IMR-90 (cell line): ENCODE data around the gene DNMT3B. TPM values are rescaled to one million over a fixed set of nuclear protein-coding genes. Genes with fewer than 3 reads are reported as not detected.

Experiments used
- ATAC-seq: fragments of 200-7000 bp; cut with Tn5 transposase; 2 replicates; pipeline ENCODE4 v1.9.1; 2020; ENCODE audit warnings: low read depth, mild to moderate bottlenecking, moderate library complexity
- BruUV-seq: library from RNA; stranded (reverse); fragments of 400-500 nt; replicated peaks from 2 replicates; lab custom pipeline; 2021; lab: Mats Ljungman, UMichigan
- CTCF ChIA-PET: fragments of 300-600 bp; formaldehyde crosslinking; extraction: SDS; loops from one replicate; lab custom pipeline; 2021; ENCODE audit warnings: antibody characterized with exemption; lab: Yijun Ruan, JAX
- POLR2A ChIA-PET: fragments of 300-600 bp; sonication (Branson Sonifier 250); formaldehyde crosslinking; loops from one replicate; lab custom pipeline; 2022; ENCODE audit warnings: antibody characterized with exemption; ENCODE audit not compliant: unreplicated experiment; lab: Charles Lee
- DNase-seq: peaks from one replicate; pipeline ENCODE4 v3.0.0; 2013
- H2AFZ ChIP-seq: replicated peaks from 2 replicates; pipeline ENCODE3; 2013; ENCODE audit warnings: low read length, mild to moderate bottlenecking; ENCODE audit not compliant: poor library complexity
- H2AK5ac ChIP-seq: 2 replicates; pipeline ENCODE4 v1.6.1; 2013; ENCODE audit warnings: low read depth, low read length, inconsistent platforms
- H2AK9ac ChIP-seq: replicated peaks from 2 replicates; pipeline ENCODE3; 2013; ENCODE audit warnings: mild to moderate bottlenecking, low read depth, low read length, moderate library complexity; ENCODE audit not compliant: poor library complexity
- H2BK120ac ChIP-seq: 2 replicates; pipeline ENCODE4 v1.6.1; 2013; ENCODE audit warnings: low read depth, low read length, inconsistent platforms
- H2BK15ac ChIP-seq: 3 replicates; pipeline ENCODE4 v1.6.1; 2013; ENCODE audit warnings: low read depth, low read length, inconsistent platforms
- H2BK20ac ChIP-seq: 2 replicates; pipeline ENCODE4 v1.6.1; 2013; ENCODE audit warnings: low read depth, mild to moderate bottlenecking, inconsistent platforms, low read length, moderate library complexity
- H2BK5ac ChIP-seq: 2 replicates; pipeline ENCODE4 v1.6.1; 2013; ENCODE audit warnings: mild to moderate bottlenecking, low read depth, low read length, inconsistent platforms; ENCODE audit not compliant: poor library complexity, severe bottlenecking
- H3K14ac ChIP-seq: replicated peaks from 2 replicates; pipeline ENCODE4 v1.6.1; 2013; ENCODE audit warnings: low read depth, low read length, inconsistent platforms
- H3K18ac ChIP-seq: 2 replicates; pipeline ENCODE4 v1.6.1; 2013; ENCODE audit warnings: low read depth, low read length, control low read depth
- H3K23ac ChIP-seq: 2 replicates; pipeline ENCODE4 v1.6.1; 2013; ENCODE audit warnings: low read depth, low read length, inconsistent platforms
- H3K27ac ChIP-seq: 2 replicates; pipeline ENCODE4 v1.5.1; 2013; ENCODE audit warnings: mild to moderate bottlenecking, control low read depth, low read length; ENCODE audit not compliant: insufficient read depth
- H3K27me3 ChIP-seq: 2 replicates; pipeline ENCODE4 v1.6.1; 2013; ENCODE audit warnings: low read length; ENCODE audit not compliant: control insufficient read depth, insufficient read depth
- H3K36me3 ChIP-seq: 2 replicates; pipeline ENCODE4 v1.6.1; 2013; ENCODE audit warnings: low read length, mixed read lengths; ENCODE audit not compliant: control insufficient read depth, insufficient read depth
- H3K4ac ChIP-seq: 2 replicates; pipeline ENCODE4 v1.6.1; 2013; ENCODE audit warnings: low read depth, low read length, inconsistent platforms
- H3K4me1 ChIP-seq: 2 replicates; pipeline ENCODE4 v1.6.1; 2013; ENCODE audit warnings: low read length, mixed read lengths; ENCODE audit not compliant: control insufficient read depth, insufficient read depth
- H3K4me2 ChIP-seq: 2 replicates; pipeline ENCODE4 v1.6.1; 2013; ENCODE audit warnings: low read depth, mild to moderate bottlenecking, control low read depth, low read length, moderate library complexity
- H3K4me3 ChIP-seq: 2 replicates; pipeline ENCODE4 v1.5.1; 2013; ENCODE audit warnings: low read depth, mild to moderate bottlenecking, control low read depth, low read length, moderate library complexity; ENCODE audit not compliant: insufficient read depth
- H3K56ac ChIP-seq: 2 replicates; pipeline ENCODE4 v1.6.1; 2013; ENCODE audit warnings: low read length, inconsistent platforms; ENCODE audit not compliant: insufficient read depth; ENCODE audit errors: extremely low read depth
- H3K79me1 ChIP-seq, 2 experiments: 2 replicates each; pipeline ENCODE4 v1.6.1; 2013; ENCODE audit warnings: low read length in 2 of 2, inconsistent platforms in 1 of 2, low read depth in 1 of 2
- H3K9ac ChIP-seq: 2 replicates; pipeline ENCODE4 v1.6.1; 2013; ENCODE audit warnings: low read depth, low read length, control low read depth
- H3K9me1 ChIP-seq: 2 replicates; pipeline ENCODE4 v1.6.1; 2013; ENCODE audit warnings: low read length, inconsistent platforms; ENCODE audit not compliant: insufficient read depth
- H3K9me3 ChIP-seq: 2 replicates; pipeline ENCODE4 v1.6.1; 2013; ENCODE audit warnings: low read length; ENCODE audit not compliant: control insufficient read depth, insufficient read depth
- H4K20me1 ChIP-seq: 2 replicates; pipeline ENCODE4 v1.6.1; 2013; ENCODE audit warnings: low read length, inconsistent platforms; ENCODE audit not compliant: insufficient read depth
- H4K5ac ChIP-seq: 2 replicates; pipeline ENCODE4 v1.6.1; 2013; ENCODE audit warnings: mild to moderate bottlenecking, low read depth, low read length, control low read depth
- H4K8ac ChIP-seq, 2 experiments: 2 replicates each; pipeline ENCODE4 v1.6.1; 2013; ENCODE audit warnings: low read depth in 2 of 2, low read length in 2 of 2, control low read depth in 1 of 2, inconsistent platforms in 1 of 2
- H4K91ac ChIP-seq: 2 replicates; pipeline ENCODE4 v1.6.1; 2013; ENCODE audit warnings: low read depth, low read length, inconsistent platforms; ENCODE audit not compliant: insufficient read depth
- CEBPB ChIP-seq: IDR thresholded peaks from 2 replicates; pipeline ENCODE4 v1.6.1; 2012; ENCODE audit warnings: low read depth, low read length, improper control_type of control experiment
- RFX5 ChIP-seq: IDR thresholded peaks from 2 replicates; pipeline ENCODE4 v1.8.0; 2012; ENCODE audit warnings: low read depth, mild to moderate bottlenecking, low read length, moderate library complexity
- WGBS, 2 experiments: methylation state at CpG; one replicate each; pipeline versions ENCODE4 v1.1.5 to v1.1.7; 2013; ENCODE audit warnings: missing lambda C conversion rate in 2 of 2; ENCODE audit not compliant: insufficient read length in 1 of 2; ENCODE audit errors: extremely low coverage in 2 of 2; 5-methylcytosine and 5-hydroxymethylcytosine counted together
- dilution Hi-C: fragments of 300-500 bp; cut with HindIII; formaldehyde crosslinking; loops from one replicate; pipeline ENCODE4 v1.14.3; 2018; ENCODE audit warnings: low sequenced_read_pairs; ENCODE audit not compliant: unreplicated experiment
- in situ Hi-C: fragments of 300-500 bp; cut with MboI; formaldehyde crosslinking; loops from 3 replicates; pipeline ENCODE4 v1.14.3; 2019; ENCODE audit warnings: low sequenced_read_pairs, inconsistent platforms, mixed read lengths
- intact Hi-C: fragments of 100-400 bp; cut with micrococcal nuclease; formaldehyde crosslinking; loops from 2 replicates; pipeline ENCODE4 v1.10.0; 2022
- polyA plus RNA-seq, 3 experiments: library from polyadenylated mRNA; depleted of rRNA; stranded (reverse); fragments of >200 nt; gene quantifications; 2 replicates each; pipeline ENCODE4 v1.2.3, GENCODE V29; 2012; ENCODE audit warnings: low replicate concordance in 1 of 3
- total RNA-seq: library from RNA; depleted of rRNA; stranded (reverse); fragments of >200 nt; gene quantifications from 2 replicates; pipeline ENCODE4 v1.2.3, GENCODE V29; 2012
- TF ChIP-seq, protein P1 (sequence below): fragments of 150-350 bp; IDR thresholded peaks from 2 replicates; pipeline ENCODE4 v1.6.1; 2016; ENCODE audit warnings: low read depth, mild to moderate bottlenecking, low read length, moderate library complexity, borderline replicate concordance
- TF ChIP-seq, protein P2 (sequence below): conservative IDR thresholded peaks from 2 replicates; pipeline ENCODE4 v1.5.1; 2012; ENCODE audit warnings: mild to moderate bottlenecking, low read depth, low read length, improper control_type of control experiment

DNMT3B gene
- total and polyA plus RNA-seq, 2 of the 4 experiments (the other 2 are of a cell fraction) = 1.3 to 1.9 TPM

DNA sequence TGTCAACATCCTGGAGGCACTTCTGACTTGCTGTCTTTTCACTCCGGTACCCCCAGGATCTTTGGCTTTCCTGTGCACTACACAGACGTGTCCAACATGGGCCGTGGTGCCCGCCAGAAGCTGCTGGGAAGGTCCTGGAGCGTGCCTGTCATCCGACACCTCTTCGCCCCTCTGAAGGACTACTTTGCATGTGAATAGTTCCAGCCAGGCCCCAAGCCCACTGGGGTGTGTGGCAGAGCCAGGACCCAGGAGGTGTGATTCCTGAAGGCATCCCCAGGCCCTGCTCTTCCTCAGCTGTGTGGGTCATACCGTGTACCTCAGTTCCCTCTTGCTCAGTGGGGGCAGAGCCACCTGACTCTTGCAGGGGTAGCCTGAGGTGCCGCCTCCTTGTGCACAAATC is 45.5 kb downstream of the DNMT3B start:
- BruUV-seq = no TSS peak

More for the DNA sequence above, 45.5 kb downstream of the DNMT3B start:
- Histone ChIP-seq H3K9ac (no peak overlapping the region), H3K79me1 (no peaks in the 10 kb centered on the region; a peak in 1 of 4 replicates), H3K27ac (no peak overlapping the region), H4K91ac (no peak overlapping the region), H2AFZ (no peak overlapping the region), H4K20me1 (no peaks in the 10 kb centered on the region), H2BK5ac (no peak overlapping the region), H2BK20ac (no peak overlapping the region), H3K14ac (no peak overlapping the region), H2BK120ac (no peak overlapping the region), H2BK15ac (no peak overlapping the region), H3K4me1 (no peaks in the 10 kb centered on the region), H2AK9ac (no peak overlapping the region), H3K4me2 (no peak overlapping the region), H3K4me3 (no peak overlapping the region), H3K4ac (no peak overlapping the region), H3K18ac (no peak overlapping the region), H3K9me1 (peaks cover 10% of the 10 kb centered on the region), H4K5ac (no peak overlapping the region), H3K27me3 (no peaks in the 10 kb centered on the region), H3K36me3 (peaks cover 12% of the 10 kb centered on the region), H3K23ac (no peak overlapping the region), H2AK5ac (no peak overlapping the region), H3K56ac (no peak overlapping the region), H4K8ac (no peak overlapping the region), H3K9me3 (no peaks in the 10 kb centered on the region)
- no peak for ATAC-seq
- no peak for DNase-seq
- dilution Hi-C loops = no loop called here
- intact Hi-C loops = no loop called here
- CTCF ChIA-PET = no interaction called here
- no peak for TF ChIP-seq RFX5
- TF ChIP-seq, protein P1, sequence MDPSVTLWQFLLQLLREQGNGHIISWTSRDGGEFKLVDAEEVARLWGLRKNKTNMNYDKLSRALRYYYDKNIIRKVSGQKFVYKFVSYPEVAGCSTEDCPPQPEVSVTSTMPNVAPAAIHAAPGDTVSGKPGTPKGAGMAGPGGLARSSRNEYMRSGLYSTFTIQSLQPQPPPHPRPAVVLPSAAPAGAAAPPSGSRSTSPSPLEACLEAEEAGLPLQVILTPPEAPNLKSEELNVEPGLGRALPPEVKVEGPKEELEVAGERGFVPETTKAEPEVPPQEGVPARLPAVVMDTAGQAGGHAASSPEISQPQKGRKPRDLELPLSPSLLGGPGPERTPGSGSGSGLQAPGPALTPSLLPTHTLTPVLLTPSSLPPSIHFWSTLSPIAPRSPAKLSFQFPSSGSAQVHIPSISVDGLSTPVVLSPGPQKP = no peak
- TF ChIP-seq, protein P2, sequence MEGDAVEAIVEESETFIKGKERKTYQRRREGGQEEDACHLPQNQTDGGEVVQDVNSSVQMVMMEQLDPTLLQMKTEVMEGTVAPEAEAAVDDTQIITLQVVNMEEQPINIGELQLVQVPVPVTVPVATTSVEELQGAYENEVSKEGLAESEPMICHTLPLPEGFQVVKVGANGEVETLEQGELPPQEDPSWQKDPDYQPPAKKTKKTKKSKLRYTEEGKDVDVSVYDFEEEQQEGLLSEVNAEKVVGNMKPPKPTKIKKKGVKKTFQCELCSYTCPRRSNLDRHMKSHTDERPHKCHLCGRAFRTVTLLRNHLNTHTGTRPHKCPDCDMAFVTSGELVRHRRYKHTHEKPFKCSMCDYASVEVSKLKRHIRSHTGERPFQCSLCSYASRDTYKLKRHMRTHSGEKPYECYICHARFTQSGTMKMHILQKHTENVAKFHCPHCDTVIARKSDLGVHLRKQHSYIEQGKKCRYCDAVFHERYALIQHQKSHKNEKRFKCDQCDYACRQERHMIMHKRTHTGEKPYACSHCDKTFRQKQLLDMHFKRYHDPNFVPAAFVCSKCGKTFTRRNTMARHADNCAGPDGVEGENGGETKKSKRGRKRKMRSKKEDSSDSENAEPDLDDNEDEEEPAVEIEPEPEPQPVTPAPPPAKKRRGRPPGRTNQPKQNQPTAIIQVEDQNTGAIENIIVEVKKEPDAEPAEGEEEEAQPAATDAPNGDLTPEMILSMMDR = no peak
- TF ChIP-seq CEBPB = no peak
- POLR2A ChIA-PET = no interaction called here
- 63% methylated on average over 5 of the region's 9 CpGs; no CpG with 5 or more reads in 1 of the 2 experiments for WGBS, 2 experiments
- in situ Hi-C loops = no loop called here
